Psoas muscle (tissue), 8 donors: ENCODE measurements around the gene CDK5RAP2. TPM values are rescaled to one million over a fixed set of nuclear protein-coding genes. Genes with fewer than 3 reads are reported as not detected.

Experiments used
- ATAC-seq, 4 donors: fragments of 200-7000 bp; cut with Tn5 transposase; one replicate each; pipeline ENCODE4 v1.9.1; 2020; ENCODE audit warnings: moderate library complexity in 3 of 4, mild to moderate bottlenecking in 2 of 4
- DNase-seq, 2 donors: peaks; one replicate each; pipeline ENCODE4 v3.0.0-alpha.2; 2020
- H3K27ac ChIP-seq: fragments of 200-600 bp; one replicate; pipeline ENCODE4 v1.8.0; 2022
- H3K27me3 ChIP-seq, 3 donors: fragments of 200-600 bp in 1 of 3; one replicate each; pipeline versions ENCODE4 v1.6.1 to v1.8.0; 2013 to 2022; ENCODE audit warnings: low read length in 2 of 3, mild to moderate bottlenecking in 2 of 3, moderate library complexity in 1 of 3; ENCODE audit not compliant: insufficient read depth in 3 of 3
- H3K36me3 ChIP-seq, 2 donors: fragments of 200-600 bp in 1 of 2; one replicate each; pipeline versions ENCODE4 v1.6.1 to v1.8.0; 2013 to 2022; ENCODE audit warnings: low read depth in 1 of 2, mild to moderate bottlenecking in 1 of 2, moderate library complexity in 1 of 2; ENCODE audit not compliant: insufficient read depth in 1 of 2
- H3K4me1 ChIP-seq: fragments of 200-600 bp; one replicate; pipeline ENCODE4 v1.8.0; 2022
- H3K4me3 ChIP-seq: fragments of 200-600 bp; one replicate; pipeline ENCODE4 v1.8.0; 2022; ENCODE audit warnings: mild to moderate bottlenecking
- H3K9me3 ChIP-seq: fragments of 200-600 bp; one replicate; pipeline ENCODE4 v1.8.0; 2022
- CTCF ChIP-seq: fragments of 200-600 bp; IDR thresholded peaks from one replicate; pipeline ENCODE4 v1.8.0; 2022; ENCODE audit warnings: antibody characterized with exemption
- WGBS, 3 donors: extraction: QIAGEN DNeasy Blood & Tissue Kit; methylation state at CpG; one replicate each; pipeline versions ENCODE4 v1.1.6 to v1.1.7; 2013; 5-methylcytosine and 5-hydroxymethylcytosine counted together
- intact Hi-C, 2 donors: fragments of 100-400 bp; cut with DNase I; formaldehyde crosslinking; loops; one replicate each; pipeline versions ENCODE4 v1.11.0 to v1.14.2; 2022
- polyA plus RNA-seq, 3 donors: library from polyadenylated mRNA; stranded (reverse); fragments of 200-250 nt; gene quantifications; one replicate each; pipeline ENCODE4 v1.2.3, GENCODE V29; 2013
- total RNA-seq, 4 donors: library from RNA; stranded (reverse); fragmentation: NEBNext Ultra II Directional in 2 of 4; extraction: Animal tissue kit (Norgen Biotek cat#: 25700) in 2 of 4; gene quantifications; one replicate each; pipeline versions ENCODE4 v1.2.1 to v1.2.4, GENCODE V29; 2021 to 2023
- donor health status: healthy with polysubstance abuse.
- donor health status: DM: no; HTN: no; CAD: no; lungs with moderate emphysema.
- donor health status: Bipolar disorder and iron deficiency.
- donor health status: healthy.
- donor health status: DM: yes; HTN: yes; CAD: no.
- donor health status: DM: no; HTN: no; CAD: no.
- donor health status: DM: no; HTN: no; CAD: no.
- donor health status: DM: yes; HTN: yes; CAD: no.

Gene CDK5RAP2
- total and polyA plus RNA-seq, 7 donors = 26.0 to 95.1 (median 60.3) TPM

DNA sequence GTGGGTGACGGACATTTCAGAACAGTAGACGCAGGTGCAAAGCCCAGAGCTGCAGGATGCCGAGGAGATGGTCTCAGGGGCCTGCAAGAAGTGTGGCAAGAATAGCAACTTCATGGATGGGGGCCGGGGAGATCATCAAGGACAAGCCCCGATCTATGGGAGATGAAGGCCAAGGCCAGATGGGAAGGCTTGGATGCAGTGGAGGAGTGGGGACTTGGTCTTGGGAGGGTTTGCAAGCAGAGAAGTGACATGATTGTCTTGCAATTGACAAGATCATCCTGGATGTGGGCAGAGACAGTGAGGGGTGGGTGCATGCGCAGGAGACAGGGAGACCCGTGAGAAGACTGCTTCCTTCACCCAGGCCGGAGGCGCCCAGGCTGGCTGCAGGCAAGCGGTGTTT, 198.1 kb downstream of the CDK5RAP2 start:
- DNase-seq (no peak), ATAC-seq (no peak)
- Histone ChIP-seq H3K27me3 (peaks cover 0 to 3% (median 0%) of the 10 kb centered on the region in 3 donors), H3K27ac (no peak overlapping the region), H3K4me3 (no peak overlapping the region), H3K36me3 (no peaks in the 10 kb centered on the region), H3K4me1 (peaks cover 7% of the 10 kb centered on the region), H3K9me3 (no peaks in the 10 kb centered on the region)
- intact Hi-C loops = no loop called here
- WGBS, 3 donors = 91 to 92% (median 92%) methylated on average over 10 of the region's 10 CpGs
- no peak for TF ChIP-seq CTCF

GRCh38 chr9:120379611-120380010, 200.4 kb downstream of the CDK5RAP2 start:
- TF ChIP-seq CTCF = no peak
- Histone ChIP-seq H3K4me1 (peaks cover 7% of the 10 kb centered on the region), H3K27ac (no peak overlapping the region), H3K9me3 (no peaks in the 10 kb centered on the region), H3K4me3 (no peak overlapping the region), H3K27me3 (peaks cover 0 to 3% (median 0%) of the 10 kb centered on the region in 3 donors), H3K36me3 (no peaks in the 10 kb centered on the region)
- intact Hi-C loops = no loop called here
- ATAC-seq (no peak), DNase-seq (no peak)
- WGBS, 3 donors = 95 to 98% (median 98%) methylated on average over 8 of the region's 8 CpGs

- ATAC-seq (no peak), DNase-seq (no peak)
- WGBS, 3 donors = 92 to 97% (median 94%) methylated on average over 5 of the region's 5 CpGs
- H3K36me3 ChIP-seq = no peaks in the 10 kb centered on the region
- no peak overlapping the region for H3K4me3 ChIP-seq
- intact Hi-C loops = no loop called here
- no peaks in the 10 kb centered on the region for H3K9me3 ChIP-seq
- H3K4me1 ChIP-seq = no peaks in the 10 kb centered on the region
- H3K27me3 ChIP-seq = peaks cover 0 to 3% (median 0%) of the 10 kb centered on the region in 3 donors
- no peak for TF ChIP-seq CTCF
- no peak overlapping the region for H3K27ac ChIP-seq
Measured at GRCh38 chr9:120378680-120379079, 201.3 kb downstream of the CDK5RAP2 start.

GRCh38 chr9:120377268-120378159, 202.5 kb downstream of the CDK5RAP2 start:
- DNase-seq (no peak), ATAC-seq (no peak)
- intact Hi-C loops = no loop called here
- Histone ChIP-seq H3K27me3 (peaks cover 0 to 3% (median 0%) of the 10 kb centered on the region in 3 donors), H3K36me3 (no peaks in the 10 kb centered on the region), H3K4me1 (no peaks in the 10 kb centered on the region), H3K9me3 (no peaks in the 10 kb centered on the region), H3K4me3 (no peak overlapping the region), H3K27ac (no peak overlapping the region)
- 85 to 90% (median 89%) methylated on average over 23 of the region's 23 CpGs for WGBS, 3 donors
- no peak for TF ChIP-seq CTCF
